Loucy (cell line): ENCODE measurements around the gene MCC.

Source experiments
- H2AFZ ChIP-seq: fragments of 200-600 bp; sonication (generic); 2 replicates; pipeline ENCODE4 v1.6.0; 2016; ENCODE audit warnings: antibody characterized with exemption, mild to moderate bottlenecking, low read length, moderate library complexity
- H3F3A ChIP-seq: fragments of 200-600 bp; 2 replicates; pipeline ENCODE4 v1.6.0; 2016; ENCODE audit warnings: antibody characterized with exemption, low read depth, mild to moderate bottlenecking
- H3K27me3 ChIP-seq: fragments of 200-600 bp; sonication (generic); 2 replicates; pipeline ENCODE4 v1.6.1; 2014; ENCODE audit warnings: low read length, mild to moderate bottlenecking; ENCODE audit not compliant: insufficient read depth, poor library complexity, severe bottlenecking
- H3K36me3 ChIP-seq: fragments of 200-600 bp; sonication (generic); 2 replicates; pipeline ENCODE4 v1.6.1; 2016; ENCODE audit warnings: low read length; ENCODE audit not compliant: insufficient read depth
- H3K4me1 ChIP-seq: fragments of 200-600 bp; sonication (generic); 2 replicates; pipeline ENCODE4 v1.5.1; 2014; ENCODE audit warnings: low read length, mild to moderate bottlenecking; ENCODE audit not compliant: insufficient read depth, poor library complexity, severe bottlenecking
- H3K4me2 ChIP-seq: fragments of 200-600 bp; sonication (generic); 2 replicates; pipeline ENCODE4 v1.6.0; 2014; ENCODE audit warnings: antibody characterized with exemption, low read length, low read depth, mild to moderate bottlenecking; ENCODE audit not compliant: poor library complexity, severe bottlenecking
- H3K4me3 ChIP-seq: fragments of 200-600 bp; sonication (generic); 2 replicates; pipeline ENCODE4 v1.5.1; 2014; ENCODE audit warnings: low read length, mild to moderate bottlenecking, mixed read lengths; ENCODE audit not compliant: poor library complexity, severe bottlenecking
- H3K79me2 ChIP-seq: fragments of 200-600 bp; sonication (generic); 2 replicates; pipeline ENCODE4 v1.6.1; 2014; ENCODE audit warnings: low read length; ENCODE audit not compliant: insufficient read depth
- H3K9ac ChIP-seq: fragments of 200-600 bp; sonication (generic); 2 replicates; pipeline ENCODE4 v1.6.0; 2014; ENCODE audit warnings: mild to moderate bottlenecking, low read depth, low read length, moderate library complexity; ENCODE audit not compliant: poor library complexity, severe bottlenecking
- H3K9me2 ChIP-seq: fragments of 200-600 bp; sonication (generic); replicated peaks from 2 replicates; pipeline ENCODE4 v1.6.1; 2016; ENCODE audit warnings: low read depth, low read length, mixed read lengths
- H3K9me3 ChIP-seq: fragments of 200-600 bp; sonication (generic); 2 replicates; pipeline ENCODE4 v1.6.1; 2014; ENCODE audit warnings: mild to moderate bottlenecking, antibody characterized with exemption, low read length, low read depth; ENCODE audit not compliant: insufficient read depth
- H4K20me1 ChIP-seq: fragments of 200-600 bp; sonication (generic); 2 replicates; pipeline ENCODE4 v1.6.0; 2014; ENCODE audit warnings: antibody characterized with exemption, low read length, mild to moderate bottlenecking; ENCODE audit not compliant: insufficient read depth, poor library complexity, severe bottlenecking
- CTCF ChIP-seq: fragments of 200-600 bp; sonication (generic); conservative IDR thresholded peaks from 2 replicates; pipeline ENCODE4 v1.5.1; 2014; ENCODE audit warnings: mild to moderate bottlenecking, antibody characterized with exemption, low read length
- EZH2phosphoT487 ChIP-seq: fragments of 200-600 bp; IDR thresholded peaks from 2 replicates; pipeline ENCODE4 v1.6.1; 2018; ENCODE audit warnings: antibody characterized with exemption, mild to moderate bottlenecking, moderate library complexity, borderline replicate concordance

MCC gene

GRCh38 chr5:113434889-113435288 is 53.4 kb downstream of the MCC start, which contains the start of gene TSSK1B:
Gene TSSK1B (minus strand): TSS chr5:113434989. CDS start chr5:113434839, 150 bp downstream.
- H3F3A ChIP-seq, result no peaks in the 10 kb centered on the region
- H2AFZ ChIP-seq, result no peak within 1 kb of the TSS
- TF ChIP-seq CTCF (no peak), EZH2phosphoT487 (no peak)
- no peak within 1 kb of the TSS for H3K4me2 ChIP-seq
- H4K20me1 ChIP-seq, result no peaks in the 10 kb centered on the region
- H3K4me3 ChIP-seq, result no peak within 1 kb of the TSS
- H3K9ac ChIP-seq, result no peak within 1 kb of the TSS
- no peaks in the 10 kb centered on the region for H3K27me3 ChIP-seq
- no peaks in the 10 kb centered on the region for H3K79me2 ChIP-seq
- no peaks in the 10 kb centered on the region for H3K4me1 ChIP-seq
- no peaks in the 10 kb centered on the region for H3K9me2 ChIP-seq
- H3K9me3 ChIP-seq, result no peaks in the 10 kb centered on the region
- no peaks in the 10 kb centered on the region for H3K36me3 ChIP-seq

GRCh38 chr5:113433862-113434612 is 54.2 kb downstream of the MCC start:
- no peak overlapping the region for H2AFZ ChIP-seq
- no peaks in the 10 kb centered on the region for H4K20me1 ChIP-seq
- H3K36me3 ChIP-seq, result no peaks in the 10 kb centered on the region
- H3K4me2 ChIP-seq, result no peak overlapping the region
- no peaks in the 10 kb centered on the region for H3K27me3 ChIP-seq
- H3F3A ChIP-seq, result no peaks in the 10 kb centered on the region
- H3K9me3 ChIP-seq, result no peaks in the 10 kb centered on the region
- no peaks in the 10 kb centered on the region for H3K79me2 ChIP-seq
- H3K9me2 ChIP-seq, result no peaks in the 10 kb centered on the region
- no peaks in the 10 kb centered on the region for H3K4me1 ChIP-seq
- H3K4me3 ChIP-seq, result no peak overlapping the region
- TF ChIP-seq EZH2phosphoT487 (no peak), CTCF (no peak)
- H3K9ac ChIP-seq, result no peak overlapping the region

- Histone ChIP-seq H3K4me1 (no peaks in the 10 kb centered on the region), H3K9me2 (no peaks in the 10 kb centered on the region)
These were observed 55.2 kb downstream of the MCC start for GRCh38 chr5:113433071-113433470.

More at GRCh38 chr5:113433071-113433470, 55.2 kb downstream of the MCC start:
- Histone ChIP-seq H3K27me3 (no peaks in the 10 kb centered on the region), H3K4me3 (no peak overlapping the region), H3K36me3 (no peaks in the 10 kb centered on the region), H4K20me1 (no peaks in the 10 kb centered on the region), H2AFZ (no peak overlapping the region), H3F3A (no peaks in the 10 kb centered on the region), H3K9ac (no peak overlapping the region), H3K79me2 (no peaks in the 10 kb centered on the region), H3K4me2 (no peak overlapping the region), H3K9me3 (no peaks in the 10 kb centered on the region)
- TF ChIP-seq EZH2phosphoT487, result no peak
- TF ChIP-seq CTCF, result no peak
